ENCODE data around the gene THRA. TPM values are rescaled to one million over a fixed set of nuclear protein-coding genes. Genes with fewer than 3 reads are reported as not detected.
A peak's percentile ranks its signal among the peaks of the same experiment; 100 is the strongest.

Gene THRA
- total RNA-seq, 1 experiment from 2014 or later: 11.4 TPM

GRCh38 chr17:40086150-40087044 lies 23.6 kb downstream of the THRA start:
- no peaks in the 10 kb centered on the region for H3K36me3 ChIP-seq (ENCODE audit: low read depth)
- no peaks in the 10 kb centered on the region for H3K9me2 ChIP-seq (ENCODE audit: insufficient read depth)
- no peak overlapping the region for H3K27ac ChIP-seq
- no peaks in the 10 kb centered on the region for H3K4me1 ChIP-seq (replicated peaks; ENCODE audit: insufficient read depth)
- H4K20me1 ChIP-seq (ENCODE audit: insufficient read depth): no peaks in the 10 kb centered on the region
- peaks cover 5% of the 10 kb centered on the region for H3F3A ChIP-seq (ENCODE audit: insufficient read depth, low read depth)
- TF ChIP-seq CTCF (conservative IDR thresholded peaks at IDR 0.05): peak; percentile 84
- no peak for TF ChIP-seq EZH2 (IDR thresholded peaks at IDR 0.05; ENCODE audit: low read depth)
- ChIA-PET CTCF (interaction anchor here (0.6 to 1.1 kb wide), 5 partner anchors 11 to 539 kb away, joined by 3 to 4 read pairs (median 3); partner anchors contain the start of gene MED24), POLR2A (ENCODE audit: unreplicated experiment) (no interaction called here)
- H2AFZ ChIP-seq: no peak overlapping the region
- no peaks in the 10 kb centered on the region for H3K79me2 ChIP-seq (ENCODE audit: low read depth)
- BruUV-seq (replicated peaks): no TSS peak
- no peaks in the 10 kb centered on the region for H3K9me3 ChIP-seq (ENCODE audit: insufficient read depth, low read depth)
- intact Hi-C loops (cut with micrococcal nuclease; ENCODE audit: unreplicated experiment): loop anchor here (1.0 kb wide), 2 partner anchors 25 to 73 kb away; no protein-coding TSS in a partner anchor
- no peak overlapping the region for H3K4me2 ChIP-seq
- H3K4me3 ChIP-seq: no peak overlapping the region
- H3K27me3 ChIP-seq (ENCODE audit: insufficient read depth, low read depth): no peaks in the 10 kb centered on the region
- DNase-seq: no peak

DNA sequence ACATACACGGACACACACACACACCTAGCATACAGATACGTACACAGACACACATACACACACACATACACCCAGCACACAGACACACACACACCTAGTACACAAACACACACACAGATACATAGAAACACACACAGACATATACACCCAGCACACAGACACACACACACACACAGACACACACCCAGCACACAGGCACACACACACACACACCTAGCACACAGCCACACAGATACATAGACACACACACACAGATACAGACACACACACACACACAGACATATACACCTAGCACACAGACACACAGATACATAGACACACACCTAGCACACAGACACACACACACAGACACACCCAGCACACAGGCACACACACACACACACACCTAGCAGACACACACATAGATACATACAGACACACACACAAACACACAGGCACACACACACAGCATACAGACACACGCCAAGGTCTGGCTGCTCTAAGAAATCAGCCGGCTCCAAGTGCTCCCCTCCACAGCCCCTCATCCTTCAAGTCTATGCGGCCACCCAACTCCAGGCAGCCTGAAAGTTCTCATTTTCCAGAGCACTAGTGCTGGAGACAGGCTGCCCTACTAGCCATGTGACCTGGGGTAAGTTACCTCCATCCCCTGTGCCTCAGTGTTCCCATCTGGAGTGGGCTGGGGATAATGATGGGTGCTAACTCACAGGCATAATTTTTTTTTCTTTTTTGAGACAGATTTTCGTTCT lies 24.5 kb downstream of the THRA start:
- H2AFZ ChIP-seq: no peak overlapping the region
- CTCF ChIA-PET: interaction anchor here (0.7 to 1.1 kb wide), 2 partner anchors 66 to 504 kb away, joined by 3 read pairs; no protein-coding TSS in a partner anchor
- H3F3A ChIP-seq (ENCODE audit: insufficient read depth, low read depth): peaks cover 5% of the 10 kb centered on the region
- no peak for TF ChIP-seq CTCF (conservative IDR thresholded peaks at IDR 0.05)
- TF ChIP-seq EZH2 (IDR thresholded peaks at IDR 0.05; ENCODE audit: low read depth): no peak
- no peaks in the 10 kb centered on the region for H3K9me2 ChIP-seq (ENCODE audit: insufficient read depth)
- H3K9me3 ChIP-seq (ENCODE audit: insufficient read depth, low read depth): no peaks in the 10 kb centered on the region
- POLR2A ChIA-PET (ENCODE audit: unreplicated experiment): no interaction called here
- no peak overlapping the region for H3K4me2 ChIP-seq
- no peak for DNase-seq
- no peaks in the 10 kb centered on the region for H3K36me3 ChIP-seq (ENCODE audit: low read depth)
- H3K4me3 ChIP-seq: no peak overlapping the region
- H3K27ac ChIP-seq: no peak overlapping the region
- no peaks in the 10 kb centered on the region for H3K79me2 ChIP-seq (ENCODE audit: low read depth)
- BruUV-seq (replicated peaks): no TSS peak
- H4K20me1 ChIP-seq (ENCODE audit: insufficient read depth): no peaks in the 10 kb centered on the region
- intact Hi-C loops (cut with micrococcal nuclease; ENCODE audit: unreplicated experiment): no loop called here
- H3K27me3 ChIP-seq (ENCODE audit: insufficient read depth, low read depth): no peaks in the 10 kb centered on the region
- no peaks in the 10 kb centered on the region for H3K4me1 ChIP-seq (replicated peaks; ENCODE audit: insufficient read depth)

DNA sequence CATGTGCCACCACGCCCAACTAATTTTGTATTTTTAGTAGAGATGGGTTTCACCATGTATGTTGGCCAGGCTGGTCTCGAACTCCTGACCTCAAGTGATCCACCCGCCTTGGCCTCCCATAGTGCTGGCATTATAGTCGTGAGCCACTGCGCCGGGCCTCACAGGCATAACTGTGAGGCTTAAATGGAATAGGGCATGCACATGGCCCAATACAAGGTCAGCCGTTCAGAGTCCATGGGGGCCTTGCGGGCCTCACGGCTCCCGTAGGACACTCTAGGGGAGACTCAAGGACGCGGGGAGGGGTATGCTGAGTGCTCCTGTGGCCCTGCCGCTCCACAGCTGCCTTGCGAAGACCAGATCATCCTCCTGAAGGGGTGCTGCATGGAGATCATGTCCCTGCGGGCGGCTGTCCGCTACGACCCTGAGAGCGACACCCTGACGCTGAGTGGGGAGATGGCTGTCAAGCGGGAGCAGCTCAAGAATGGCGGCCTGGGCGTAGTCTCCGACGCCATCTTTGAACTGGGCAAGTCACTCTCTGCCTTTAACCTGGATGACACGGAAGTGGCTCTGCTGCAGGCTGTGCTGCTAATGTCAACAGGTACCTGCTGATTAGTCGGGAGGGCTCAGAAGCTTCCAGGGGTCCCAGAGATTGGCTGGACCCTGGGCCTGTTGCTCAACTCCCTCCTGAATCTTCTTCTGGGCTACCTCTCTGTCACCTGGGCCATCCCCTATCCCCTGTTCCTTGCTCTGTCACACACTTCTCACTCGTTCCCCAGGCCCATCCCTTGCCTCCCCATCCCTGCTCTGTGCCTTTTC lies 25.3 kb downstream of the THRA start:
- Histone ChIP-seq H3K4me3 (no peak overlapping the region), H3K4me2 (no peak overlapping the region), H3K36me3 (ENCODE audit: low read depth) (no peaks in the 10 kb centered on the region), H3K9me3 (ENCODE audit: insufficient read depth, low read depth) (no peaks in the 10 kb centered on the region), H2AFZ (no peak overlapping the region), H4K20me1 (ENCODE audit: insufficient read depth) (no peaks in the 10 kb centered on the region), H3K9me2 (ENCODE audit: insufficient read depth) (no peaks in the 10 kb centered on the region), H3K79me2 (ENCODE audit: low read depth) (no peaks in the 10 kb centered on the region), H3F3A (ENCODE audit: insufficient read depth, low read depth) (peaks cover 5% of the 10 kb centered on the region), H3K4me1 (replicated peaks; ENCODE audit: insufficient read depth) (no peaks in the 10 kb centered on the region), H3K27me3 (ENCODE audit: insufficient read depth, low read depth) (no peaks in the 10 kb centered on the region), H3K27ac (no peak overlapping the region)
- BruUV-seq (replicated peaks): no TSS peak
- POLR2A ChIA-PET (ENCODE audit: unreplicated experiment): no interaction called here
- no peak for DNase-seq
- TF ChIP-seq CTCF (conservative IDR thresholded peaks at IDR 0.05) (no peak), EZH2 (IDR thresholded peaks at IDR 0.05; ENCODE audit: low read depth) (no peak)
- CTCF ChIA-PET: no interaction called here
- intact Hi-C loops (cut with micrococcal nuclease; ENCODE audit: unreplicated experiment): no loop called here
